ENCODE measurements around the gene ZBTB20.
"Not testable (repeated sequence)": the region's sequence is repeated elsewhere in the genome, so short reads cannot be mapped to it uniquely, and the experiment has no call there.

The ZBTB20 gene

DNA sequence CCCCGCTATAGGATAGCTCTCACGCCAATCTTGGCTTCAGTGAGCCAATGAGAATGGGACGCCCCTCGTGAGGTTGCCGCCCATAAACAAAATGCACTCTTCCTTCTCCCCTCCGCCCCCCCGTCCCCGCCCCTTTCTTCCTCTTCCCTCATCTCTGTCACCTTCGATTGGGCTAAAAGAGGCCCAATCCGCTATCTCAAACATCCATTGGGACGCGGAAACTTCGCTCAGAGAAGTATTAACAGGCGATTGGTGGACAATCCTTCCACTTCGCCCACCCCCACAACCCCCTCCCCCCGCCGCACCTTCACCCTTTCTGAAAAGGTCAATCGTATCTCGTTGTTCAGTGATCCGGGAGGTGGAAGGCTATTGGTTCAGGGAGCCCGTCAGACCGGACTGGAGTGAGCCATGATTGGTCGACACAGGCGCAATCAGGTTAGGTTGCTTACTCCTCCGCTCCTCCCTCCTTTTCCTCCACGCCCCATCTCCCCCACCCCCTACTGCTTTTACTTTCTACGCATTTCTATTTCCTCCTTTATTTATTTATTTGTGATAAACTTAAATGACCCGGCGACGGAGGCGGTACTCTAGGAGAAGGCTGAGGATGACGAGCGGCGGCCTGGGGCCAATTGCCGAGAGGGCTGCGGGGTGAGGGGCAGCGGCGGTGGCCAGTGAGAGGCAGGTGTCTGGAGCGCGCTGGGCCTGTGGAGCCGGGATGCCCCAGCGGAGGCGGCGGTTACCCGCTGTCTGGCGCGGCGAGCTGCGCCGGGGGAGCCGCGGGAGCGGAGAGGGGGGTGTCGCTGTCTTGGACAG, 447 bp upstream of the ZBTB20 start:
- peak; percentile 95 for DNase-seq (ENCODE audit: low spot score)

DNA sequence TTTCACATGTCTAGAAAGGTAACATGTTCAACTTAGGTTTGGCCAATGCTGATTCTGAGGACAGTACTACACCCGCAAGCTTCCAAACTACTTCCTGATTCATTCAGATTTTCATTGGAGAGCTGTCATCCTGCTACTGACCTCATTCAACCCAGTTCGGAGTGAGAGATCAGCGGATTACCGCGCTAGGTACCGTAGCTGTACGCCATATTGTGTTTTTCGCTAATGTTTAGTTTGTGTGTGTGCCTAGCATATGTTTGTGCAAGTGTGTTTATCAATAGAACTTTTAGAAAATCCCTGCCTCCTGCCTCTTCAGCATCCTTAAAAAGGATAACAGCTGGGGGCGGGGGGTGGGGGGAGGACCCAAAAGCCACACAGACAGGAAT, 1.1 kb downstream of the ZBTB20 start:
- peak; percentile 42 for DNase-seq (ENCODE audit: low spot score)

GRCh38 chr3:115141033-115141757, 5.9 kb downstream of the ZBTB20 start:
- DNase-seq (ENCODE audit: low spot score) = no peak

GRCh38 chr3:115139072-115139471, 8.0 kb downstream of the ZBTB20 start:
- DNase-seq (ENCODE audit: low spot score) = no peak

- no peak for DNase-seq (ENCODE audit: low spot score)
Measured at GRCh38 chr3:115134648-115135347, 12.3 kb downstream of the ZBTB20 start.

DNA sequence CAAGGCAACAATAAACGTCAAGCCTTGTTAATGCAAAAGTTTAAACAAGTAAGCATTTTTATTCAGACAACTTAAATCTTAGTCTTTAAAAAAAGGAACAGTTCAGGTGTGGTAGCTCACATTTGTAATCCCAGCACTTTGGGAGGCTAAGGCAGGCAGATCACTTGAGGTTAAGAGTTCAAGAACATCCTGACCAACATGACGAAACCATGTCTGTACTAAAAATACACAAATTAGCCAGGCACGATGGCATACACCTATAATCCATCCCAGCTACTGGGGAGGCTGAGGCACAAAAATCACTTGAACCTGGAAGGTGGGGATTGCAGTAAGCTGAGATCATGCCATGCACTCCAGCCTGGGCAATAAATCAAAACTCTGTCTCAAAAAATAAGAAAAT, 19.9 kb downstream of the ZBTB20 start:
- no peak for DNase-seq (ENCODE audit: low spot score)

DNA sequence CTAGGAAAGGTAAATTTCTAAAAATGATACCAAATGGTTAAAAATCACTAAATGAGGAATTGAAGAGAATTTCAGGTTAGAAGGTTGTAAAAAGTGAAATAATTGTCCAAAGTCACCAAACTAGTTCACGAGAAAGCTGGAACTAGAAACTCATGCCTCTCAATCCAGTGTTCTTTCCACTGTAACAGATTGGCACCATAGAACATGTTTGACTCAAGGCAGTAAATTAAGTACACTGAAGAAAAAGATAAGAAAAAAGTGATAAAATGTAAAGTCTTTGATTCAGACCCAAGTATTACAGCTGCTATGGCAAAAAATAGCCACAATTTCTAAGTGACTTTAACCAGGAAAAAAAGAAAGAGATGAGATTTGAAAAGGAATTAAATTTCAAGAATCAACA, 26.5 kb downstream of the ZBTB20 start:
- no peak for DNase-seq (ENCODE audit: low spot score)

DNA sequence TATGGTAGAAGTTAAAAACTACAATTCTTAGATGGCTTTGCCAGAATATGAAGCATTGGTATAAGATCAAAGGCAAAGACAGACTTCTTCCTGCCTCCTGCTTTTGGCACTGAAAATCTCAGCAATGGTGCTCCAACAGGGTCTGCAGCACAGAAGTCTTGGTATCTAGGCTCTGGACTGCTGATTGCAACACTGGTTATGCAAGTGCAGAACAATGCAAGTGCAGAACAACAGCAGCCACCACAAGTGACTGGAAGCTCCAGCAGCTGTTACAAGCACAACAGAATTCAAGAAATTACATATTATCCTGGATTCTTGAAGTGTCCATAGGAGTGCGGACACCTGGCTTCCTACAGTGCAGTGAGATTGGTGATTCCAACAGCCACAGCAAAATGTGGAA, 33.7 kb downstream of the ZBTB20 start:
- peak; percentile 7 for DNase-seq (ENCODE audit: low spot score)

- DNase-seq (ENCODE audit: low spot score) = no peak
Measured at GRCh38 chr3:115111632-115112031, 35.5 kb downstream of the ZBTB20 start.

DNA sequence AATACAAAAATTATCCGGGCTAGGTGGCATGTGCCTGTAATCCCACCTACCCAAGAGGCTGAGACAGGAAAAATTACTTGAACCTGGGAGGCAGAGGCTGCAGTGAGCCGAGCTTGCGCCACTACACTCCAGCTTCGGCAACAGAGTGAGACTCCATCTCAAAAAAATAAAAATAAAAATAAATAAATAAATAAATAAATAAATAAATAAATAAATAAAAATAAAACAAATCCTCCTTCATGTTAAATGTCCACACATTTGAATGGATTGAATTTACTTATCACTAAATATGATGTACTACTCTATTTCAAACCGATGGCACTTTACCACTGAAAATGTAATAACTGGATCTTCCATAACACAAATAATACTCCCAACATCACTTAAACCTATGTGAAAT, 36.3 kb downstream of the ZBTB20 start:
- DNase-seq (ENCODE audit: low spot score) = no peak

GRCh38 chr3:115110066-115110465, 37.0 kb downstream of the ZBTB20 start:
- DNase-seq (ENCODE audit: low spot score) = not testable (repeated sequence)

GRCh38 chr3:115108614-115109013, 38.5 kb downstream of the ZBTB20 start:
- no peak for DNase-seq (ENCODE audit: low spot score)

DNA sequence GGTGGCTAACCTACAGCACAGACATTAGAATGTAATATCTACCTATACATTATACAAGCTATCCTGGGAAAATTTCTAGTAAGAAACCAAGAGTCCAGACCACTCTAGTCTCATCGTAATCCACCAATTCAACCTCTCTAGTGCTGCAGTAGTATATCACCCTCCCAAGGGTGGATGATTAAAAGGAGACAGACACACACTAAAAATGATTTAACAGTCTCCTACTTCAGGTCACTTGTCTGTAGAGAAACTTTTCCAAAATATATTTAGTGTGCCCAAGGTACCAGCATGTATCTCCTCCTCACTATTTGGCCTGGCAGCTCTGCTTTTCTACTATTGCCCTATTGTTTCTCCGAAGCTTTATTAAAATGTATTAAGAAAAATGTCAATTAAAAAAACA, 45.0 kb downstream of the ZBTB20 start:
- no peak for DNase-seq (ENCODE audit: low spot score)

- DNase-seq (ENCODE audit: low spot score) = no peak
Measured at GRCh38 chr3:115100806-115101205, 46.3 kb downstream of the ZBTB20 start.

DNA sequence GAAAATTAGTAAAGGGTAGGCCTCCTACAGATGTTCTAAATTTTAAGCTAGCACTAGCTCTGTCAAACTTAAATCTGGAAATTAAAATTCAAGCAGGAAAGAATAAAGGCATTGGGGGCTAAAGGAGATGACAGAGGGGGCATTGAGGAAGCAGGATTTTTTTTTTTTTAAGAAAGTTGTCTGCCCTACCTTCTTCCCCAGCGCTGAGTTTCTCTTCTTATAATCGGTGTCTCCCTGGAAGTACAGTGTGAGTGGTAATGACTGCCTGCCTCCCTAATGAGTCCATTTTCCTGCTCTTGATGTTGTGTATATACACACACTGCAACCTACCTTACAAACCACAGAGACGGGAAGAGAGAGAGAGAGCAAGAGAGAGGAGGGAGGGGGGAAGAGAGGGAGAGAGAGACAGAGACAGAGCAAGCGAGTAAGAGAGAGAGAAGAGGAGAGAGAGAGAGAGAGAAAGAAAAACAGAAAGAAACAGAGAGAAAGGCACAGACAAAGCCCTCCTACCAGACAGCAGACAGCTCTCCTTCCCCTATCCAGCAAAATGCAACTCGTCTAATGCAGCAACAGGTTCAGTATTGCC, 47.0 kb downstream of the ZBTB20 start:
- DNase-seq (ENCODE audit: low spot score) = peak; percentile 8

DNA sequence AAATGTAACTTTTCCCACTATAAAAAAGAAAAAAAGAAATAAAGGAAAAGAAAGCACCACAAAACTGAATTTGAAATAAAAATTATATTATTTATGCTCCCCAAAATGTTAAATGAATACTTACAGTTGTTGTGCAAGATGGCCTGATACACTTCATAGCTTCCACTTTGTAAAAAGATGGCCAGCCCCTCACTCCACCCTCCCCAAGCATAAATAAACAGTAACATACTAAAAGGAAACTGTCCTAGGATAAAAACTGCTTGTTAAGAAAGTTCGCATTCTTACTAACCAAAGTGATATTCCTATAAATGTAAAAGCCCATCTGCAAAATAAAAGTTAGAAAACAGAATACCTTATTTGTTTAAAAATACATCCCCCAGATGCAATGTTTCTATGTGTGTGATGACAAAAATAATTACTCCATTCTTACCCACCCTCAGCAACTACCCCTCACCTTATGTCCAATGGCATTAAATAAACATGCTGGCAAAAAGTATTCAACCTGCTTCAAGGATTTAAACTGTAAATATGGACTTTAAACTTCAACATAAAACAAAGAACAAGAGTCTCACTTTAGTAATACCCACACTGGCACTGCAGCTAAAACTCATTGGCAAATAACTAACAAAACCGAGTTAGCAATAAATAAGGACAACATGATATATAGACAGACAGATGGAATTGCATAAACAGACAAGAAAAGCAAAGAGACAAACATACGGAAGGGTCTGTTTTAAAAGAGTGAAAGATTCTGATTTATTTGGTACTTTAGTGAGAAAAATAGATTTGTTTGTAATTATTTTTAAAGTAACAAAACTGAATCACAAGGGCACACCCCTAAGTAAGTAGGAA, 47.7 kb downstream of the ZBTB20 start:
- DNase-seq (ENCODE audit: low spot score) = no peak

DNA sequence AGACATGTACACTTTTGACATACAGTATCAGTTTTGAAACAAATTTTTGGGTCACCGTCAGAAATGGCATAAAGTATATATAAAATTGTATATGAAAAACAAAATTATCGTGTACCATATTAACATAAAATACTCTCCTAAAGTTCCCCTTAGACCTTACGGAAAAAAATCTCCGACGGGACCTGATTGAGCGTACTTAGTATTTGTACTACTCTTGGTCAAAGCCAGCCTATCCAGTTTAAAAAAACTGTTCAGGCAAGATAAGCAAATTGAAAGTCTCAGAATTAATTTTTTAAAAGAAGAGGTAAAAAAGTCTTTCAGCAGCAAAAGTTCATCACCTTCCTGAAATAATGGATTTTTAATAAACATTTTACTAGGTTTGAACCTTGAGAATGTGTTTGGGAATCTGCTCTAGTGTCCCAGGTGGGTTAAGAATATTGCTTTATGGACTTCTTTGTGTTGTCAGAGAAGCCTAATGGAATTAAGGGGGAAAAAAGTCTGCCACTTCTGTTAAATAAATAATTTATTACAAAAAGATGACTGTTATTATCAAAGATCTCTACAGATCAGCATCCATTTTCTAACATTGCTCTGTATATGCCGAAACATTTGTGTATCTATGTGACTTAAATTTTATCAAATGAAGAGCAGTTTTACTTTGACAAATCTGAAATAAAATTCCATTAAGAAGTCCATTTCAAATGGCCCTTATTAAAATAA, 48.6 kb downstream of the ZBTB20 start:
- DNase-seq (ENCODE audit: low spot score) = no peak

GRCh38 chr3:115095236-115095635, 51.9 kb downstream of the ZBTB20 start:
- no peak for DNase-seq (ENCODE audit: low spot score)

DNA sequence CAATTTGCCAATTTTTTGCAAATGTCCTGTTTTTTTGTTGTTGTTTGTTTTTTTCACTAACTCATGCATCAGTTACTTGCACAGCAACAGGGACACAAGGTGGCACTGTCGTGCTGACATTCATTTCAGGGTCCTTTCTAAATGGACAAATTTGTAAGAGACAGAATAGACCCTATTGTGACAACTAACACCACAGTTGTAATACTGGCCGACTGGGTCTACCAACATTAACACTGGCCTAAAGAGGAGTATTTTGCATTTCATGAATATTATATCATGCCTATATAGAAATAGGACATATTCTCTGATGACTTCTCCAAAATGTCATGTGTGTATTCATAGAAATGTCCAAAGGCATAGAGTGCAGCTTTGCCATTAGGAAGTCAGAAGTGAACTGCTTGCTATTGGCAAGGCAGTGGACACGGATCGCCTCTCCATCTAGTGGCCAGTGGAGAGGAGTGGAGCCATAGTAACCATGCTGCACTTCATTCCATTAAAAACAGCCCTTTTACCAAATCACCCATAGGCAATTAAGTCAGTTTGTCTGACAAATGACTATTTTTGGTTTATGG, 54.8 kb downstream of the ZBTB20 start:
- DNase-seq (ENCODE audit: low spot score) = peak; percentile 62

DNA sequence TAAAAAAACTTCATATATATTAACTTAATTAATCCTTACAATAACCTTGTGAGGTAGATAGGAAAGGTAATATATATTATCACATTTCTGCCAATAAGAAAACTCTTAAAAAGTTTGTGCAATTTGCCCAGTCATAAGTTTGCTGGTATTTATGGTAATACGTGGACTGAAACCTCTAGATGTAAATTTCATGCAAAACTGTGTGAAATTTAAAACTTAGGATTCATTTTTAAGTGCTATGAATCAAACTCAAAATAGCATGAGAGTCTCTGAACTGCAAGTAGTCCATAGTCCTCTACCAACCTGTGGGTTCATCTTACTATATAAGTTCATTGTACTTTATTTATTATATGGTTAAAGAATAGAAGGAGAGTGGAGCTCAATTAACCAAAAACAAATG, 56.4 kb downstream of the ZBTB20 start:
- DNase-seq (ENCODE audit: low spot score) = no peak

- no peak for DNase-seq (ENCODE audit: low spot score)
Measured at GRCh38 chr3:115089481-115089880, 57.6 kb downstream of the ZBTB20 start.

Data from AG08396 (cell line).